Endothelial cell of umbilical vein (primary cell): ENCODE results near the gene MVB12B. TPM values are rescaled to one million over a fixed set of nuclear protein-coding genes. Genes with fewer than 3 reads are reported as not detected.

Experiments
- BruUV-seq: library from RNA; stranded (reverse); fragments of 400-500 nt; replicated peaks from 2 replicates; lab custom pipeline; 2021; lab: Mats Ljungman, UMichigan
- CTCF ChIA-PET: fragments of 300-600, 350-600 bp; sonication (Branson Sonifier 250); formaldehyde crosslinking; loops from one replicate; lab custom pipeline; 2021; ENCODE audit warnings: antibody characterized with exemption, inconsistent platforms; lab: Charles Lee
- POLR2A ChIA-PET: fragments of 300-600, 350-600 bp; sonication (Branson Sonifier 250); formaldehyde crosslinking; loops from one replicate; lab custom pipeline; 2021; ENCODE audit warnings: antibody characterized with exemption, inconsistent platforms; lab: Charles Lee
- DNase-seq: peaks from one replicate; pipeline ENCODE4 v3.0.0-alpha.2; 2011; ENCODE audit warnings: low read depth, low spot score
- FAIRE-seq: peaks from 2 replicates; lab custom pipeline; 2011; peaks lifted over from hg19 to GRCh38; lab: Jason Lieb, UNC
- H2AFZ ChIP-seq: 2 replicates; pipeline ENCODE4 v1.6.0; 2012; ENCODE audit warnings: low read depth, low read length, control low read depth, inconsistent platforms
- H3K27ac ChIP-seq: 2 replicates; pipeline ENCODE4 v1.5.1; 2011; ENCODE audit warnings: low read depth, mild to moderate bottlenecking, control low read depth, low read length, moderate library complexity; ENCODE audit not compliant: insufficient read depth
- H3K27me3 ChIP-seq, 2 experiments: 2 replicates each; pipeline versions ENCODE4 v1.6.0 to v1.6.1; 2011; ENCODE audit warnings: low read length in 2 of 2, mixed read lengths in 1 of 2; ENCODE audit not compliant: control insufficient read depth in 2 of 2, insufficient read depth in 2 of 2
- H3K36me3 ChIP-seq, 2 experiments: 2 replicates in 1 of 2; 3 replicates in 1 of 2; pipeline ENCODE4 v1.5.1; 2011; ENCODE audit warnings: low read length in 2 of 2, mild to moderate bottlenecking in 1 of 2, moderate library complexity in 1 of 2; ENCODE audit not compliant: control insufficient read depth in 2 of 2, insufficient read depth in 2 of 2; ENCODE audit errors: extremely low read depth in 1 of 2
- H3K4me1 ChIP-seq: 3 replicates; pipeline ENCODE4 v1.5.1; 2011; ENCODE audit warnings: mild to moderate bottlenecking, low read length; ENCODE audit not compliant: control insufficient read depth, insufficient read depth; ENCODE audit errors: extremely low read depth
- H3K4me2 ChIP-seq: 2 replicates; pipeline ENCODE4 v1.6.1; 2011; ENCODE audit warnings: low read length, control low read depth, mixed read lengths; ENCODE audit not compliant: insufficient read depth
- H3K4me3 ChIP-seq, 3 experiments: fragments of 200-600 bp in 1 of 3; sonication (generic), shearing (Covaris generic) in 1 of 3; replicated peaks in 1 of 3; 2 replicates each; pipeline ENCODE4 v1.5.1; 2011 to 2016; ENCODE audit warnings: control low read depth in 3 of 3, low read length in 3 of 3, mild to moderate bottlenecking in 2 of 3, inconsistent platforms in 1 of 3, low read depth in 1 of 3, moderate library complexity in 1 of 3; ENCODE audit not compliant: insufficient read depth in 1 of 3
- H3K79me2 ChIP-seq: 2 replicates; pipeline ENCODE4 v1.6.0; 2012; ENCODE audit warnings: low read length, inconsistent platforms; ENCODE audit not compliant: control insufficient read depth, insufficient read depth
- H3K9ac ChIP-seq: replicated peaks from 2 replicates; pipeline ENCODE3; 2011; ENCODE audit warnings: low read length, control low read depth; ENCODE audit not compliant: insufficient read depth; ENCODE audit errors: extremely low read depth
- H3K9me1 ChIP-seq: replicated peaks from 3 replicates; pipeline ENCODE4 v1.6.0; 2011; ENCODE audit warnings: mild to moderate bottlenecking, low read length; ENCODE audit not compliant: control insufficient read depth, insufficient read depth; ENCODE audit errors: extremely low read depth
- H3K9me3 ChIP-seq: replicated peaks from 2 replicates; pipeline ENCODE4 v1.5.1; 2012; ENCODE audit warnings: low read length, inconsistent platforms; ENCODE audit not compliant: control insufficient read depth, insufficient read depth
- H4K20me1 ChIP-seq: replicated peaks from 2 replicates; pipeline ENCODE3; 2011; ENCODE audit warnings: mild to moderate bottlenecking, low read length; ENCODE audit not compliant: control insufficient read depth, insufficient read depth; ENCODE audit errors: extremely low read depth
- CTCF ChIP-seq, 2 donors: IDR thresholded peaks; 1 replicate in 1 of 2; 2 replicates in 1 of 2; pipeline ENCODE4 v1.5.1; 2011; ENCODE audit warnings: low read length in 2 of 2, mild to moderate bottlenecking in 2 of 2, moderate library complexity in 2 of 2, control low read depth in 1 of 2, inconsistent platforms in 1 of 2, low read depth in 1 of 2; ENCODE audit not compliant: insufficient read depth in 1 of 2; ENCODE audit errors: extremely low read depth in 1 of 2
- EZH2 ChIP-seq: IDR thresholded peaks from 2 replicates; pipeline ENCODE4 v1.6.1; 2012; ENCODE audit warnings: borderline replicate concordance, low read depth, mild to moderate bottlenecking, moderate library complexity, low read length, inconsistent platforms; ENCODE audit not compliant: severe bottlenecking
- FOS ChIP-seq: IDR thresholded peaks from 2 replicates; pipeline ENCODE4 v1.6.1; 2011; ENCODE audit warnings: mild to moderate bottlenecking, low read length, moderate library complexity, borderline replicate concordance; ENCODE audit not compliant: insufficient read depth
- GATA2 ChIP-seq: IDR thresholded peaks from 2 replicates; pipeline ENCODE4 v1.7.0; 2011; ENCODE audit warnings: low read depth, mild to moderate bottlenecking, moderate library complexity, mixed read lengths, low read length; ENCODE audit not compliant: insufficient read length, insufficient read depth
- JUN ChIP-seq: IDR thresholded peaks from 2 replicates; pipeline ENCODE4 v1.6.1; 2011; ENCODE audit warnings: borderline replicate concordance, low read depth; ENCODE audit not compliant: insufficient read length, insufficient read depth
- MAX ChIP-seq: IDR thresholded peaks from 2 replicates; pipeline ENCODE4 v1.6.1; 2011; ENCODE audit not compliant: insufficient read depth, insufficient read length
- MYC ChIP-seq: IDR thresholded peaks from one replicate; pipeline ENCODE4 v1.6.1; 2011; ENCODE audit warnings: mild to moderate bottlenecking, low read depth, low read length
- POLR2A ChIP-seq: IDR thresholded peaks from 2 replicates; pipeline ENCODE4 v1.6.1; 2012; ENCODE audit warnings: low read depth, mild to moderate bottlenecking, control low read depth, low read length
- POLR2AphosphoS5 ChIP-seq: IDR thresholded peaks from 2 replicates; pipeline ENCODE4 v1.6.1; 2012; ENCODE audit warnings: low read depth, mild to moderate bottlenecking, control low read depth, low read length, moderate library complexity; ENCODE audit not compliant: insufficient read depth
- dilution Hi-C: fragments of 300-500 bp; cut with MboI; formaldehyde crosslinking; loops from one replicate; pipeline ENCODE4 v1.15.0; 2019; ENCODE audit warnings: low sequenced_read_pairs; ENCODE audit not compliant: extremely low pct_ligation_motif_present
- intact Hi-C: fragments of 100-400 bp; cut with micrococcal nuclease; formaldehyde crosslinking; loops from one replicate; pipeline ENCODE4 v1.10.0; 2022
- polyA plus RNA-seq, 4 experiments: library from polyadenylated mRNA; depleted of rRNA in 3 of 4; stranded (reverse) in 3 of 4; unstranded in 1 of 4; fragments of >200 nt; gene quantifications; 2 replicates each; pipeline versions ENCODE4 v1.2.1 to v1.2.3, GENCODE V29; 2011 to 2012; ENCODE audit warnings: missing spikeins in 1 of 4
- total RNA-seq: library from RNA; stranded (reverse); gene quantifications from 2 replicates; pipeline ENCODE4 v1.2.3, GENCODE V29; 2021

The MVB12B gene
- total and polyA plus RNA-seq, 2 donors (not counting 3 experiments of a cell fraction or from before 2014, with no cell fraction given), result 6.6 to 17.3 TPM

GRCh38 chr9:126410229-126410628, 83.6 kb downstream of the MVB12B start:
- FAIRE-seq, result no peak
- ChIA-PET POLR2A (no interaction called here), CTCF (interaction anchor here (0.9 kb wide), 1 partner anchor 11 kb away, joined by 4 read pairs; no protein-coding TSS in a partner anchor)
- Histone ChIP-seq H3K79me2 (no peaks in the 10 kb centered on the region), H3K4me1 (no peaks in the 10 kb centered on the region), H3K4me3 (no peak overlapping the region), H3K27ac (no peak overlapping the region), H3K4me2 (no peak overlapping the region), H3K9ac (no peak overlapping the region), H2AFZ (no peak overlapping the region), H4K20me1 (no peaks in the 10 kb centered on the region), H3K27me3 (no peaks in the 10 kb centered on the region), H3K9me1 (no peaks in the 10 kb centered on the region), H3K9me3 (no peaks in the 10 kb centered on the region), H3K36me3 (peaks cover 0 to 3% of the 10 kb centered on the region in 2 experiments)
- no TSS peak for BruUV-seq
- DNase-seq, result no peak
- intact Hi-C loops (no loop called here), dilution Hi-C loops (no loop called here)
- no peak for TF ChIP-seq FOS
- TF ChIP-seq CTCF (IDR thresholded peaks at IDR 0.05; ENCODE audit: extremely low read depth in 1 of 2, insufficient read depth in 1 of 2, low read depth in 1 of 2, low read length in 2 of 2), result no peak
- no peak for TF ChIP-seq MYC
- TF ChIP-seq EZH2, result no peak
- no peak for TF ChIP-seq JUN
- no peak for TF ChIP-seq POLR2AphosphoS5
- no peak for TF ChIP-seq MAX
- no peak for TF ChIP-seq GATA2
- TF ChIP-seq POLR2A, result no peak
